Suppressor macrophage treated with lipopolysaccharide for 1 hour (primary cell): ENCODE data around the gene HLTF.
"Not testable (repeated sequence)": the region's sequence is repeated elsewhere in the genome, so short reads cannot be mapped to it uniquely, and the experiment has no call there.

Experiments
- DNase-seq, 3 donors: peaks; one replicate each; pipeline ENCODE4 v3.0.0-alpha.2; 2020 to 2022

Gene HLTF

GRCh38 chr3:148990236-148990635 is 96.1 kb downstream of the HLTF start:
- DNase-seq = peak; percentile 30 to 65 (median 51)

- DNase-seq = not testable (repeated sequence)
Observed at GRCh38 chr3:148987551-148987950, 98.8 kb downstream of the HLTF start.

GRCh38 chr3:148981273-148981672 is 105.1 kb downstream of the HLTF start:
- DNase-seq = no peak
